HG02943 (cell line): ENCODE data around the gene CDK6.
"Not testable (repeated sequence)": the region's sequence is repeated elsewhere in the genome, so short reads cannot be mapped to it uniquely, and the experiment has no call there.

ENCODE experiments used
- ATAC-seq: cut with Tn5 transposase; IDR thresholded peaks from one replicate; pipeline ENCODE4 v1.9.1; 2021; ENCODE audit warnings: mild to moderate bottlenecking, low read depth, moderate library complexity; ENCODE audit not compliant: unreplicated experiment

CDK6 gene

GRCh38 chr7:92766461-92767003, 69.8 kb downstream of the CDK6 start:
- no peak for ATAC-seq

GRCh38 chr7:92765725-92766124, 70.6 kb downstream of the CDK6 start:
- ATAC-seq, result no peak

GRCh38 chr7:92763636-92764423, 72.5 kb downstream of the CDK6 start:
- no peak for ATAC-seq

- ATAC-seq, result no peak
Observed at GRCh38 chr7:92762851-92763250, 73.5 kb downstream of the CDK6 start.

- ATAC-seq, result no peak
Observed at GRCh38 chr7:92761391-92762097, 74.8 kb downstream of the CDK6 start.

GRCh38 chr7:92758796-92759431, 77.5 kb downstream of the CDK6 start:
- no peak for ATAC-seq

GRCh38 chr7:92757311-92757910, 79.0 kb downstream of the CDK6 start:
- not testable (repeated sequence) for ATAC-seq

- no peak for ATAC-seq
Observed at GRCh38 chr7:92755680-92756079, 80.7 kb downstream of the CDK6 start.

GRCh38 chr7:92754919-92755581, 81.3 kb downstream of the CDK6 start:
- no peak for ATAC-seq

GRCh38 chr7:92753614-92754013, 82.8 kb downstream of the CDK6 start:
- no peak for ATAC-seq

- no peak for ATAC-seq
Observed at GRCh38 chr7:92751902-92752901, 84.2 kb downstream of the CDK6 start.

GRCh38 chr7:92750946-92751345, 85.4 kb downstream of the CDK6 start:
- ATAC-seq, result no peak

- no peak for ATAC-seq
Observed at GRCh38 chr7:92750447-92750839, 85.9 kb downstream of the CDK6 start.

- no peak for ATAC-seq
Observed at GRCh38 chr7:92749832-92750446, 86.4 kb downstream of the CDK6 start.

- no peak for ATAC-seq
Observed at GRCh38 chr7:92749327-92749755, 87.0 kb downstream of the CDK6 start.

- no peak for ATAC-seq
Observed at GRCh38 chr7:92748495-92748894, 87.9 kb downstream of the CDK6 start.

GRCh38 chr7:92747041-92747835, 89.1 kb downstream of the CDK6 start:
- no peak for ATAC-seq

GRCh38 chr7:92745241-92745640, 91.1 kb downstream of the CDK6 start:
- ATAC-seq, result no peak
